GM19324 (cell line): Measurements from ENCODE around the gene GATM.

Source experiments
- ATAC-seq: cut with Tn5 transposase; IDR thresholded peaks from one replicate; pipeline ENCODE4 v1.9.1; 2021; ENCODE audit warnings: mild to moderate bottlenecking, moderate library complexity; ENCODE audit not compliant: unreplicated experiment, low FRiP score

The GATM gene, protein sequence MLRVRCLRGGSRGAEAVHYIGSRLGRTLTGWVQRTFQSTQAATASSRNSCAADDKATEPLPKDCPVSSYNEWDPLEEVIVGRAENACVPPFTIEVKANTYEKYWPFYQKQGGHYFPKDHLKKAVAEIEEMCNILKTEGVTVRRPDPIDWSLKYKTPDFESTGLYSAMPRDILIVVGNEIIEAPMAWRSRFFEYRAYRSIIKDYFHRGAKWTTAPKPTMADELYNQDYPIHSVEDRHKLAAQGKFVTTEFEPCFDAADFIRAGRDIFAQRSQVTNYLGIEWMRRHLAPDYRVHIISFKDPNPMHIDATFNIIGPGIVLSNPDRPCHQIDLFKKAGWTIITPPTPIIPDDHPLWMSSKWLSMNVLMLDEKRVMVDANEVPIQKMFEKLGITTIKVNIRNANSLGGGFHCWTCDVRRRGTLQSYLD

DNA sequence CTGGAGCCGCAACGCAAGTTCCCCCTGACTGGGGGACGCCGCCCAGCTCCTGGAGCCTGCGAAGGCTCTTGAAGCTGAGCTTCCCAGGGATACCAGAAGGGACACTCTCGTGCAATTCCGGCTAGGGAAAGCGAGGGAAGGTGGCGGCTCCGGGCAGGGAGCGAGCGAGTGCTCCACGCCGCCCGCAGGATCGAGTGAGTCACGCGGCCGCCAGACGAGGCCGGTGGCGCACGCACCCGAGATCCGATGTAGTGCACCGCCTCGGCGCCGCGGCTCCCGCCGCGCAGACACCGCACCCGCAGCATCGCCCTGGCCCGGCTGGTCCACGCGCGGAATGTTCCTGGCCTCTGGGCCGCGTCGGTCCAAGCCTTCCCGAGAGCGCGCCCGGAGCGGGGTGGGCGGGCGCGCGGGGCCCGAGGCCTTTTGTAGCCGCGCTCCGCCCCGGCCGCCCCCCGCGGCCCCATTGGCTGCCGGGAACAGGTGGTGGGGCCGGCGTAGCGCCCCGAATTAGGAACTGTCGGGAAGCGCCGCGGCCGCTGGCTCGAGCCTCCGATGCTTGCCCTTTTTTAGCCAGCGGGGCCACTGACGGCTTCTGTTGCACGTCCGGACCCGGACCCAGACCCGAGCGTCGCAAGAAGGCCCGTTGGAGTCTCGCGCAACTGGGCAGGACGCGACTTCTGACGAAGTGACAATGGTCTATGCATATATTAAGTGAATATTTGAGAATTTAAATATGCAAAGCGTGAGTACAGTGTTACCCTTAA, at the start of gene GATM:
Gene GATM (minus strand): TSS at position 396 of the 764 bp plus-strand sequence. CDS start 91 bp downstream, at position 305.
- ATAC-seq = peak; percentile 81

DNA sequence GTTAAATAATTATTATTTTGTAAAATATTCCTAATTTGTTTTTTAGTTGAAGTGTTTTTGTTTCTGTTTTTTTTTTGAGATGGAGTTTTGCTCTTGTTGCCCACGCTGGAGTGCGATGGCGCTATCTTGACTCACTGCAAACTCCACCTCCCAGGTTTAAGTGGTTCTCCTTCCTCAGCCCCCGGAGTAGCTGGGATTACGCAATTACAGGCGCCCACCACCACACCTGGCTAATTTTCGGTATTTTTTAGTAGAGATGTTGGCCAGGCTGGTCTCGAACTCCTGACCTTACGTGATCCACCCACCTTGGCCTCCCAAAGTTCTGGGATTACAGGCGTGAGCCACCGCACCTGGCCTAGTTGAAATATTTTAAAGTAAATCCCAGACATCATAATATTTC, 48.7 kb upstream of the GATM start:
- no peak for ATAC-seq

DNA sequence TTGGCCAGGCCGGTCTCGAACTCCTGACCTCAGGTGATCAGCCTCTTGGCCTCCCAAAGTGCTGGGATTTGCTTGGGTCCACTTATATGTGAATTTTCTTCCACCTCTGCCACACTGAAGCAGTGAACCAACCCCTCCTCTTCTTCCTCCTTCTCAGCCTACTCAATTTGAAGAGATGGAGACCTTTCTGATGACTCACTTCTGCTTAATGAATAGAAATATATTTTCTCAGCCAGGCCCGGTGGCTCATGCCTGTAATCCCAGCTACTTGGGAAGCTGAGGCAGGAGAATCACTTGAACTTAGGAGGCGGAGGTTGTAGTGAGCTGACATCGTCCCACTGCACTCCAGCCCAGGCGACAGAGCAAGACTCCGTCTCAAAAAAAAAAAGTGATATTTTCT, 46.8 kb upstream of the GATM start:
- ATAC-seq = no peak

GRCh38 chr15:45424429-45424828, 46.1 kb upstream of the GATM start:
- ATAC-seq = no peak

DNA sequence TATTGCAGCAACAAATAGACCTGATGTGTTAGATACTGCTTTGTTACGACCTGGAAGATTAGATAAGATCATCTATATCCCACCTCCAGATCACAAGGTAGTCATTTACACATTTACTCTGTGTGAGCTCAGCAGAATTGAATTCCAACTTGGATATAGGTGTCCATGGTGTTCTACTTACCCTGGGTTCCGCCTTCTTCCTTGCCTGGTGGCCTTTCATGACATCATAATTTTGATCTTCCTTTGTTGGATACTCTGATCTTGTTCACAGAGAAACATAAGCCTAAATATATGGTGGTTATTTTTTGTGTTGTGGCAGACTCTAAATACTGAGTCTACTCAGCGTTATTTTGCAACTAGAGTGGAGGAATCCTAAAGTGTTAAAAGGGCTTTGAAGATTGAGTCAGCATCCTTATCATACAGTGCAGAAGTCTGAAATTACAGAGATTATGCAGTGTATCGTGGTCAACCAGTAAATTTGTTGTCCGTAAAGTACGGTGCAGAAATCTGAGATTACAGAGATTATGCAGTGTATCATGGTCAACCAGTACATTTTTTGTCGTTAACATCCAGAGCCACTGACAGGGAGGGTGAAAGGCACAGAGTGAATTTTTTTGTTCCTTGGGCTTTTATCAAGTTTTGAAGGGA, 39.1 kb upstream of the GATM start:
- ATAC-seq = no peak

DNA sequence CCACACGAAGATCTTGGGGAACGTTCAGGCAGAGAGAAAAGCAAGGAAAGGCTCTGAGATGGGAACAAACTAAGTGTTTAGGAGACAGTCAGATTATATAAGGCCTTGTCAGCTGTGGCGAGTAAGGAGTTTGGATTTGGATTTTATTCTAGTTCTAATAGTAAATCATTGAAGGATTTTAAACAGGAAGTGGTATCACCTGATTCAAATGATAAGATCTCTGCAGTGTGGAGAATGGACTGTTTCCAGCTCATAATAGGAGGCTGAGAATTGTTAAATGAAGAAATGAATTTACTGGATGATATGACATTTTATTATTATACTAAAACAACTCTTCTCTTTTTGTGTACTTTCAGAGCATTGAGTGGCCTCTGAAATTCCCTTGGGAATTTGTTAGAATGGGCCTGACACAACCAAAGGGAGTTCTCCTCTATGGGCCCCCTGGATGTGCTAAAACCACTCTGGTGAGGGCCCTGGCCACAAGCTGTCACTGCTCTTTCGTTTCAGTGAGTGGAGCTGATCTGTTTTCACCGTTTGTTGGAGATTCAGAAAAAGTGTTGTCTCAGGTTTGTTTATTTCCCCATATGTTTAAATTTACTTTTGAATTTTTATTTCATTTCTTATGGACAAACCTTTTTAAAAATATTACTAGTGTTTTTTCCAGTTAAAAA, 36.0 kb upstream of the GATM start:
- ATAC-seq = no peak

DNA sequence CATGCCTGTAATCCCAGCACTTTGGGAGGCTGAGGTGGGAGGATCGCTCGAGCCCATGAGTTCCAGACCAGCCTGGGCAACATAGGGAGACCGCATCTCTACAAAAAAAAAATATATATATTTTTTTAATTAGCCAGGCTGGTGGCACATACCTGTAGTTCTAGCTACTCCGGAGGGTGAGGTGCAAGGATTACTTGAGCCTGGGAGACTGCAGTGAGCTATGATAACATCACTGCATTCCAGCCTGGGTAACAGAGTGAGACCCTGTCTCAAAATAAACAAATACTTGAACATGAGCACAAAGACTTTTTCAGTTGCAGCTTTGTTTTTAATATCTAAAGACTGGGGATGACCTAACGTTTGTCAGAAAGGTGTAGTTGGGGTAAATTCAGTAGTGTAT, 31.3 kb upstream of the GATM start:
- no peak for ATAC-seq

DNA sequence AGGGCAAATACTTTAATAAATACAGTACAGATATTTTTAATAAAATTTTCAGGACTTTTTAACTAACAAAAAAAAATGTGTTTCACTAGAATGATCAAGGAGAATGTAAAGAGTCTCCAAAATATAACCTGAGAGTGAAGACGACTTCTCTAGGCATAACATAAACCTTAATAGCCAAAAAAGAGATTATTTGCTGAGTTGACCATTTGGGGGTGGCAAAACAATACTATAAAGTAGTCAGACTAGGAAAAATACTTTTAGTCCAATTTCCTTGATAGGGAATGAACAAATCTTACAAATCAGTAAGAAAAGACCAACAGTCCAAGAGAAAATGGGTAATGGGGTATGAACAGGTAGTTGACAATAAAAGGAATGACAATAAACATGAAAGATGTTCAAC, 29.4 kb upstream of the GATM start:
- ATAC-seq = no peak

GRCh38 chr15:45402955-45403877, 24.9 kb upstream of the GATM start:
- ATAC-seq = peak; percentile 30

DNA sequence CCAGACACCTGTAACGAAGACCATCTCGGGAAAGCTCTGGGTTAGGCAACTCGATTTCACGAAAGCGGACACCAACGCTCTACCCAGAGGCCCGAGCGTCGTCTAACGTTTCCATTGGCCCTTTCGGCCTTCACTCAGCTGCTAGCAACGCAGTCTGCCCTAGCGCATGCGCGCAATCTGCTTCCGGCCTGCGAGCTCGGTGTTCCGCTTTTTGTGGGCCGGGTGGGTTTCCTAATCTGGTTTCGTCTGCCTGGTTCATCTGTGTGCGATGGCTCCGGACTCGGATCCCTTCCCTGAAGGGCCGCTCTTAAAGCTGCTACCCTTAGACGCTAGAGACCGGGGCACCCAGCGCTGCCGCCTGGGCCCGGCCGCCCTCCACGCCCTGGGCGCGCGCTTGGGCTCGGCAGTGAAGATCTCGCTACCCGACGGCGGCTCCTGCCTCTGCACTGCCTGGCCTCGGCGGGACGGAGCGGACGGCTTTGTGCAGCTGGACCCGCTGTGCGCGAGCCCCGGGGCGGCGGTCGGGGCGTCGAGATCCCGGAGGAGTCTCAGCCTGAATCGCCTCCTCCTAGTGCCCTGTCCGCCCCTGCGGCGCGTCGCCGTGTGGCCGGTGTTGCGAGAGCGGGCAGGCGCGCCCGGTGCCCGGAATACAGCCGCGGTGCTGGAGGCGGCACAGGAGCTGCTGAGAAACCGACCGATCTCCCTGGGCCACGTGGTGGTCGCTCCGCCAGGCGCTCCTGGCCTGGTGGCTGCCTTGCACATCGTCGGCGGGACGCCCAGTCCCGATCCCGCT, 24.0 kb upstream of the GATM start:
- peak; percentile 87 for ATAC-seq

- no peak for ATAC-seq
Observed at GRCh38 chr15:45401665-45402161, 23.4 kb upstream of the GATM start.

GRCh38 chr15:45399381-45400212, 21.3 kb upstream of the GATM start:
- ATAC-seq = no peak

- no peak for ATAC-seq
Observed at GRCh38 chr15:45397116-45397665, 18.8 kb upstream of the GATM start.

DNA sequence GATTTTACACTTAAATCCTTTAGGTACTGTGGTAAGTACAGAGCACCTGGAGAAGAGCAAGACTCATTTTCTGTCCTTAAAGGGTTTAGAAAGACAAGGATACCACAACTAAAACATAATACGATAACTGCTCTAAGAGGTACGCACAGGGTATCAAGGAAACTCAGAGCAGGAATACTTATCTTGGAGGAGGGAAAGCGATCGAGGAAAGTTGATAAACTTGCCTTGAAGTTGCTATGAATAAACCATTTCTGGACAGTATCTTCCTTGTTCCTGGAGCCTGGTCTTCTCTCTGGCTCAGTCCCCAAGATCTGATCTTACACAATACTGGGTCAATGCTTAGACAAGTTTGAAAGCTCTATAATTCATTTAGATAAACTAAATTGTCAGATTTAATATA, 17.6 kb upstream of the GATM start:
- ATAC-seq = no peak

- ATAC-seq = no peak
Observed at GRCh38 chr15:45394681-45395080, 16.3 kb upstream of the GATM start.

DNA sequence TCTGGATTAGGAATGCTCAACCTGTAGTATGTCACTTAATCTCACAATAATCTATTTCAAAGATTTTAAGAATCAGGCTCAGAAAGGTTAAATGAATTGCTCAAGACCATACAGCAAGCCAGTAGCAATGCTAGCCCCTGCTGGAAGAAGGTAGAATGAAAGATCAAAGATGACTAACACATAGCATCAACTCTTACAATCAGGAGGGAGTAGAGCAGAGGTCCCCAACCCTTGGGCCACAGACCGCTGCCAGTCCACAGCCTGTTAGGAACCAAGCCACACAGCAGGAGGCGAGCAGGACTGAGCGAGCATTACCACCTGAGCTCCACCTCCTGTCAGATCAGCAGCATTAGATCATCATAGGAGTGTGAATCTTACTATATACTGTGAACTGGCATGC, 15.5 kb upstream of the GATM start:
- ATAC-seq = no peak

- ATAC-seq = no peak
Observed at GRCh38 chr15:45392584-45392855, 14.2 kb upstream of the GATM start.
